GM12874 (cell line): ENCODE data around the gene PLAC1.

Source experiments
- TF ChIP-seq, protein P1 (sequence below): IDR thresholded peaks from 2 replicates; pipeline ENCODE4 v1.5.1; 2011; ENCODE audit warnings: low read depth, mild to moderate bottlenecking, control low read depth, low read length, moderate library complexity; ENCODE audit not compliant: insufficient read depth

Gene PLAC1

DNA sequence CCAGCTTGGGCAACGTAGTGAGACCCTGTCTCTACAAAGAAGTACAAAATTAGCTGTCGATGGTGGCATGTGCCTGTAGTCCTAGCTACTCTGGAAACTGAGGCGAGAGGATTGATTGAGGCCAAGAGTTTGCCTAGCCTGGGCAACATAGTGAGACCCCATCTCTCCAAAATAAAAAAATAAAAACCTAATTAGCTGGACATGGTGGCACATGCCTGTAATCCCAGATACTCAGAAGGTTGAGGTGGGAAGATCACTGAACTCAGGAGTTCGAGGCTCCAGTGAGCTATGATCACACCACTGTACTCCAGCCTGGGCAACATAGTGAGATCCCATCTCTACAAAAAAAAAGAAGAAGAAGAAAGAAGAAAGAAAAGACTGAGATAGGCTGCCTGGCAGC, 17.4 kb downstream of the PLAC1 start:
- TF ChIP-seq, protein P1, sequence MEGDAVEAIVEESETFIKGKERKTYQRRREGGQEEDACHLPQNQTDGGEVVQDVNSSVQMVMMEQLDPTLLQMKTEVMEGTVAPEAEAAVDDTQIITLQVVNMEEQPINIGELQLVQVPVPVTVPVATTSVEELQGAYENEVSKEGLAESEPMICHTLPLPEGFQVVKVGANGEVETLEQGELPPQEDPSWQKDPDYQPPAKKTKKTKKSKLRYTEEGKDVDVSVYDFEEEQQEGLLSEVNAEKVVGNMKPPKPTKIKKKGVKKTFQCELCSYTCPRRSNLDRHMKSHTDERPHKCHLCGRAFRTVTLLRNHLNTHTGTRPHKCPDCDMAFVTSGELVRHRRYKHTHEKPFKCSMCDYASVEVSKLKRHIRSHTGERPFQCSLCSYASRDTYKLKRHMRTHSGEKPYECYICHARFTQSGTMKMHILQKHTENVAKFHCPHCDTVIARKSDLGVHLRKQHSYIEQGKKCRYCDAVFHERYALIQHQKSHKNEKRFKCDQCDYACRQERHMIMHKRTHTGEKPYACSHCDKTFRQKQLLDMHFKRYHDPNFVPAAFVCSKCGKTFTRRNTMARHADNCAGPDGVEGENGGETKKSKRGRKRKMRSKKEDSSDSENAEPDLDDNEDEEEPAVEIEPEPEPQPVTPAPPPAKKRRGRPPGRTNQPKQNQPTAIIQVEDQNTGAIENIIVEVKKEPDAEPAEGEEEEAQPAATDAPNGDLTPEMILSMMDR, result no peak

DNA sequence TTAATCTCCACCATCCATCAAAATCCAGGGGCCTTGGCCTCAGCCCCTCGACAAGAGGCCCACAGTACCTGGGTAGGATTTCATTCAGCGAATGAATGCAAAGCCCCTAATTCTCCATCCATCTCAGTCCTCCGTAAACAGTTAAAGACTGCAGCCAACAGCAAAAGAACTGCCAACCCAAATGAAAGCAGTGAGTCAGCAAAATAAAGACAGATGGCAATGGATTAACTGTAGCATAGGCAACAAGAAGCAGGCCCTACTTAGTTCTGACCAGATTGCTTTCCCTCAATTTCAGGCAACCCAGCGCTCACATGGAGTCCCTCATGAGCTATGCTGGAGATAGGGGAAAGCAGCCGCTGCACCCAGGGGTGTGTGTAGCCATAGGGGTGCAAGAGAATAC, 21.4 kb downstream of the PLAC1 start:
- TF ChIP-seq, protein P1, result no peak

DNA sequence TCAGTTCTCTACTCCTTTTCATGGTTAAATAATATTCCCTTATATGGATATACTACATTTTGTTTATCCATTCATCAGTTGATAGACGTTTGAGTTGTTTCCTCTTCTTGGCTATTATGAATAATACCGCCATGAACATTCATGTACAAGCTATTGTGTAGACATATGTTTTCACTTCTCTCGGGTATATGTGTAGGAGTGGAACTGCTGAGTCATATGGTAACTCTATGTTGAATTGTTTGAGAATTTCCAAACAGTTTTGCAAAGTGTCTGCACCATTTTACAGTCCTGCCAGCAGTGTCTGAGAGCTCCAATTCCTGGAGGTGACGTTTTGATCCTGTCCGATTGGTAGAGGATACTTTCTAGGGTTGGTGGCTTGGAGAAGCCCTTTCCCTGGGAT, 23.6 kb downstream of the PLAC1 start:
- TF ChIP-seq, protein P1, result no peak

DNA sequence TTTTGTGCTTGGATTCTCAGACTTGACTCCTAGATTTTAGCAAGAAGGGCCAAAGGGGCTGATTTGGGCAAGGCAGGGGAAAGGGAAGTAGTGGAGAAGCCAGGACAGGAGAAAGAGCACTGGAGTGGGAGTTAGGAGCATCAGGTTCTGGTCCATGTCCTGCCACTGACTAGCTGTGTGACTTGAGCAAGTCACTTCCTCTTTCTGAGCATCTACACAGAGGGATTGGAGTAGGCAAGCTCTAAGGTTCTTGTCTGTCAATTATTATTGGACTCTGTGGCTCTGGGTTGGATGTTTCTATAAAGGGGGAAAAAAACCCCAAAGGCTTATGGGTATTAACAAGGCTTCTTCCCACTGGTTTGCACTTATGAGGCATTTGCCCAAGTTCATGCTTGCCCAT, 24.4 kb downstream of the PLAC1 start:
- TF ChIP-seq, protein P1, result no peak

DNA sequence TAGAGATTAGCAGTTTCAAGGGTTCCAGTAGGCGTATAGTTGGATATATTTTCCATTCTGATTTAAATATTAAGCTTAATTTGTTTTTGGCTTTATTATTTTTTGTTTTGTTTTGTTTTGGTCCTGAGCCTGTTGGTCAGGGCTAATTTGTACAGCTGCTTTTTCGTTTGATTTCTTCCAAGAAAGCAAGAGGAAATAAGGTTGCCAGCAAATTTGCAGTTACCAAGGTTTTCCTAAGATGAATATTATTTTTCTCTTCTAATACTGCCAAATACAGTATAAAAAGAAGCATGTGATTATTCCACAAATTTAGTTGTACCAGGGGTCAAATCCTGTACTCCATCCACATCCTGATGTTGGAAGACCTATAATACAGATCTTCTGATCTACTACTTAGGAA, 24.9 kb downstream of the PLAC1 start:
- TF ChIP-seq, protein P1, result no peak

DNA sequence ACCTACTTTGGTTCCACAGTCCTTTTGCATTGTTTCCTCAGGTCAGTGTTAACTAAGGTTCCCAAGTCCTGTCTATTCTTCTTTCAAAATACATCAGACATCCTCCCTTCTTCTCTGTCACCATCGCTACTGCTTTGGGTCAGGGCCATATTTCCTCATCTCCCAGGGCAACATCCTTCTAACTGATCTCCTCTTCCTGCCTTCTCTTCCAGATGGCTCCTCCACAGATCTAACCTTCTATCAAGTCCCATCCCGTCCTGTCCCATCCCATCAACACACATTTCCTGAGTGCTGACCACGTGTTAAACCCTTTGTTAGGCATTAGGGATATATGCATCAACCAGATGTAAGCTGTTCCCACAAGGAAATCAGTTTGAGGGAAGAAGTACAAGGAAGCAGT, 25.9 kb downstream of the PLAC1 start:
- TF ChIP-seq, protein P1, result no peak

DNA sequence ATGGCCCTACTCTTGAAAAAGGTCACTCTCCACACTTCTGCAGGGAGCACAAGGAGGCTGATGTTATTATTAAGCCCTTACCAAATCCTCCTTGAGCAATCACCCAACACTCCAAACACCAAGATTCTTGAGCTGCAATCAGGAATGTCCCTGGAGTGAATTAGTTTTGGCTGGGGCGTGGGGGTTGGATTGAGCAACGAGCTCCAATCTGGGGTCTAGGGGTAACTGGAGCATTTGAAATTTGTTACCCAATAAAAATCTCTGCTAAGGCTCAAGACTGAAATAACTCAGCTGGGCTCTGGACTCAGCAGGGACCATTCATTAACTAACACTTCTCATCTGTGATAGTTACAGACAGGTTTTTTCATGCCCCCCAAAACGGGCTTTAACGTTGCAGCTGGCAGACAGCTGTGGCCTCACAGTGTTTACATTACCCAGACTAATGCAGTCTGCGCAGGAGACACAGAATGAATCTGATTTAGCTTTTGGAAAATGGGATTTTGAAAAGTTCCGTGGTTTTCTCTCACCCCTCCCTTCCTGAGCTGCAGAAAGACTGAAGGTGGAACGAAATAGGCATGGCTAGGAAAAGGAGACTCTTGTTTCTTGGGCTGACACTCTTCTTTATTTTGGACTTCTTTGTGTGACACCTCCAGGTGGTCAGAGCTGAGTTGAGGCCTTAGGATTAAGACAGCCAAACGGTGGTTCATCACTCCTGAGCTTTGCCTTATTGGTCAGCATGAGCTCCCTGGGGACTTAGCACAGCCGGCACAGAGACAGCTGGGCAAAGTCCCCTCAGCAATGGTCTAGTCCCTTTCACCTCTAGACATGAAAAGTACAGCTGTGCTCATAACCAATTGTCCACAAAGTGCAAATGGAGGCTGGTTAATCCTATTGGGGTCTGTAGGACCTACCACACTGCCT, 26.6 kb downstream of the PLAC1 start:
- TF ChIP-seq, protein P1, result no peak
